GM18858 (cell line): ENCODE measurements around the gene CPT1B.

ENCODE experiments used
- ATAC-seq: cut with Tn5 transposase; IDR thresholded peaks from one replicate; pipeline ENCODE4 v1.9.1; 2021; ENCODE audit not compliant: unreplicated experiment

CPT1B gene

GRCh38 chr22:50586416-50586815 lies 8.2 kb upstream of the CPT1B start:
- no peak for ATAC-seq

- ATAC-seq, result no peak
Measured at GRCh38 chr22:50585781-50586180, 7.6 kb upstream of the CPT1B start.

- no peak for ATAC-seq
Measured at GRCh38 chr22:50585238-50585637, 7.0 kb upstream of the CPT1B start.

- ATAC-seq, result no peak
Measured at GRCh38 chr22:50584106-50585096, 6.2 kb upstream of the CPT1B start.

- peak; percentile 17 for ATAC-seq
Measured at GRCh38 chr22:50583294-50583861, 5.2 kb upstream of the CPT1B start.

GRCh38 chr22:50582493-50583293 lies 4.5 kb upstream of the CPT1B start, which contains the start of gene CHKB:
CHKB (minus strand) TSS chr22:50582849; CDS start chr22:50582781, 68 bp downstream.
- peak; percentile 84 for ATAC-seq

- ATAC-seq, result no peak
Measured at GRCh38 chr22:50581950-50582492, 3.8 kb upstream of the CPT1B start.

GRCh38 chr22:50581031-50581949 lies 3.1 kb upstream of the CPT1B start:
- ATAC-seq, result no peak

- ATAC-seq, result no peak
Measured at GRCh38 chr22:50579752-50580151, 1.5 kb upstream of the CPT1B start.

GRCh38 chr22:50578776-50579310 lies 616 bp upstream of the CPT1B start:
- ATAC-seq, result no peak

- ATAC-seq, result no peak
Measured at GRCh38 chr22:50577697-50577986, 585 bp downstream of the CPT1B start.

- ATAC-seq, result no peak
Measured at GRCh38 chr22:50576806-50577696, 1.2 kb downstream of the CPT1B start.

GRCh38 chr22:50576070-50576469 lies 2.2 kb downstream of the CPT1B start:
- no peak for ATAC-seq

- no peak for ATAC-seq
Measured at GRCh38 chr22:50575426-50575941, 2.7 kb downstream of the CPT1B start.

GRCh38 chr22:50574383-50574755 lies 3.9 kb downstream of the CPT1B start:
- ATAC-seq, result no peak

GRCh38 chr22:50573491-50574382 lies 4.5 kb downstream of the CPT1B start:
- ATAC-seq, result no peak

GRCh38 chr22:50572965-50573364 lies 5.3 kb downstream of the CPT1B start:
- ATAC-seq, result no peak
